Measurements from ENCODE around the gene ENOX2. TPM values are rescaled to one million over a fixed set of nuclear protein-coding genes. Genes with fewer than 3 reads are reported as not detected.

The ENOX2 gene
- total RNA-seq, 6 donors from 2014 or later = 7.3 to 14.8 (median 9.6) TPM

DNA sequence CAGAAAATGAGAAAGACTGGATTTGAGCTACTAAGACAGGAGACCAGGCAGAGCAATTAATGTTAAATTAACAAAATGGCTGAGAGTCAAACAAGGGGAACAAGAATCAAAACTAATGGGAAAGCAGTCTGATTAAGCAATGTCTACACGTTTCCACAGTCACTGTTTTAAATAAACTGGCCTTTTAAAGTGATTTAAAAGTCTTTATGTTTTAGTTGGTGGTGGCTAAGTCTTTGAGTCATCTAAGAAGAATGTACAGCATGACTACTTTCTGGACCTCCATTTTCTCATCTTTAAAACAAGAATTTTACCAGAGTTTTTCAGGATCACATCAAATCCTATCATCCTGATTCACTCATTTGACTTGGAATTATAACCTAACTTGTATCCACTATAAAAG is 233.8 kb downstream of the ENOX2 start:
- ATAC-seq (ENCODE audit: low FRiP score in 2 of 2) (no peak), DNase-seq (no peak)
- Histone ChIP-seq H3K9me3 (no peaks in the 10 kb centered on the region), H3K27me3 (no peaks in the 10 kb centered on the region), H3K4me1 (no peaks in the 10 kb centered on the region), H3K36me3 (peaks cover 0 to 4% (median 0%) of the 10 kb centered on the region in 4 donors), H3K27ac (no peak overlapping the region), H3K4me3 (no peak overlapping the region)
- 46 to 92% methylated on average over 1 of the region's 1 CpG for WGBS, 2 donors
- TF ChIP-seq, protein P1, sequence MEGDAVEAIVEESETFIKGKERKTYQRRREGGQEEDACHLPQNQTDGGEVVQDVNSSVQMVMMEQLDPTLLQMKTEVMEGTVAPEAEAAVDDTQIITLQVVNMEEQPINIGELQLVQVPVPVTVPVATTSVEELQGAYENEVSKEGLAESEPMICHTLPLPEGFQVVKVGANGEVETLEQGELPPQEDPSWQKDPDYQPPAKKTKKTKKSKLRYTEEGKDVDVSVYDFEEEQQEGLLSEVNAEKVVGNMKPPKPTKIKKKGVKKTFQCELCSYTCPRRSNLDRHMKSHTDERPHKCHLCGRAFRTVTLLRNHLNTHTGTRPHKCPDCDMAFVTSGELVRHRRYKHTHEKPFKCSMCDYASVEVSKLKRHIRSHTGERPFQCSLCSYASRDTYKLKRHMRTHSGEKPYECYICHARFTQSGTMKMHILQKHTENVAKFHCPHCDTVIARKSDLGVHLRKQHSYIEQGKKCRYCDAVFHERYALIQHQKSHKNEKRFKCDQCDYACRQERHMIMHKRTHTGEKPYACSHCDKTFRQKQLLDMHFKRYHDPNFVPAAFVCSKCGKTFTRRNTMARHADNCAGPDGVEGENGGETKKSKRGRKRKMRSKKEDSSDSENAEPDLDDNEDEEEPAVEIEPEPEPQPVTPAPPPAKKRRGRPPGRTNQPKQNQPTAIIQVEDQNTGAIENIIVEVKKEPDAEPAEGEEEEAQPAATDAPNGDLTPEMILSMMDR (IDR thresholded peaks at IDR 0.05) = no peak
- TF ChIP-seq POLR2A (IDR thresholded peaks at IDR 0.05) (no peak), EP300 (IDR thresholded peaks at IDR 0.05) (no peak)

DNA sequence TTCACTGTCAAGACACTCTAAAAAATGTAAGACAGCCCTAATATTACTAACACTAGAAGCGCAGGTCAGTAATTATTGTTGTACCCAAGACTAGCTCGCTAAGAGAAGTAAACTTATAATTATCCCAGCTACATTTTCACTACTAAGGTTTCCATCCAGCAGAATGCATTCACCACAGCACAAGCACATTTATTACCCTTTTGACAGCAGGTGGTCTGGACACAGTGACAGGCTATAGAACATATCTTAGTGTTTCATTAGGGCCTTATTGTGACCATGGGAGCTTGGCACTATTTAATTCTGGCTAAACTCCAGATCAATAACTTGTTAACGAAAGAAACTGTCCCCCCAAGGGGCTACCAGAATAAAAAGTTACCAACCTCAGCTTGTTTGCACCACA is 237.7 kb downstream of the ENOX2 start:
- Histone ChIP-seq H3K4me1 (no peaks in the 10 kb centered on the region), H3K9me3 (no peaks in the 10 kb centered on the region), H3K36me3 (peaks cover 0 to 4% (median 0%) of the 10 kb centered on the region in 4 donors), H3K4me3 (no peak overlapping the region), H3K27ac (no peak overlapping the region), H3K27me3 (no peaks in the 10 kb centered on the region)
- ATAC-seq (ENCODE audit: low FRiP score in 2 of 2) (no peak), DNase-seq (no peak)
- TF ChIP-seq, protein P1 (IDR thresholded peaks at IDR 0.05) = no peak
- no peak for TF ChIP-seq EP300 (IDR thresholded peaks at IDR 0.05)
- no peak for TF ChIP-seq POLR2AphosphoS5 (IDR thresholded peaks at IDR 0.05)
- no peak for TF ChIP-seq POLR2A (IDR thresholded peaks at IDR 0.05)
- WGBS, 2 donors = 78 to 100% methylated on average over 2 to 3 of the region's 3 CpGs

DNA sequence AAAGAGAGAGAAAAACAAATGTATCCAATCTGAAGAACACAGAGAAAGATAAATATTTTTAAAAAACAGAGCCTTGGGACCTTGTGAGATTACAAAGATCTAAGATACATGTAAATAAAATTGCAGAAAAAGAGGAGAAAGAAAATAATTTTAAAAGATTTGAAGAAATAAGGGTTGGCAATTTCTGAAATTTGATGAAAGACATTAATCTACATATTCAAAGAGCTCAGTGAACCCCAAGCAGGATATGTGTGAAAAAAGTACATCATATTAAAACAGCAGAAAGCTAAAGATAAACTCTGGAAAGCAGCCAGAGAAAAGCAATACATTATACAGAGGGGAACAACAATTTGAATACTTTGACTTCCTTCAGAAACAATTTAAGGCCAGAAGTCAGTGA is 244.7 kb downstream of the ENOX2 start:
- no peak for DNase-seq
- no peaks in the 10 kb centered on the region for H3K9me3 ChIP-seq
- no peak for TF ChIP-seq POLR2AphosphoS5 (IDR thresholded peaks at IDR 0.05)
- no peak for TF ChIP-seq EP300 (IDR thresholded peaks at IDR 0.05)
- no peak for TF ChIP-seq POLR2A (IDR thresholded peaks at IDR 0.05)
- TF ChIP-seq, protein P1 (IDR thresholded peaks at IDR 0.05) = no peak
- no peak for ATAC-seq (ENCODE audit: low FRiP score in 2 of 2)
- no peaks in the 10 kb centered on the region for H3K4me1 ChIP-seq
- no peaks in the 10 kb centered on the region for H3K27me3 ChIP-seq
- H3K4me3 ChIP-seq = no peak overlapping the region
- peaks cover 0 to 3% (median 0%) of the 10 kb centered on the region in 4 donors for H3K36me3 ChIP-seq
- H3K27ac ChIP-seq = no peak overlapping the region

DNA sequence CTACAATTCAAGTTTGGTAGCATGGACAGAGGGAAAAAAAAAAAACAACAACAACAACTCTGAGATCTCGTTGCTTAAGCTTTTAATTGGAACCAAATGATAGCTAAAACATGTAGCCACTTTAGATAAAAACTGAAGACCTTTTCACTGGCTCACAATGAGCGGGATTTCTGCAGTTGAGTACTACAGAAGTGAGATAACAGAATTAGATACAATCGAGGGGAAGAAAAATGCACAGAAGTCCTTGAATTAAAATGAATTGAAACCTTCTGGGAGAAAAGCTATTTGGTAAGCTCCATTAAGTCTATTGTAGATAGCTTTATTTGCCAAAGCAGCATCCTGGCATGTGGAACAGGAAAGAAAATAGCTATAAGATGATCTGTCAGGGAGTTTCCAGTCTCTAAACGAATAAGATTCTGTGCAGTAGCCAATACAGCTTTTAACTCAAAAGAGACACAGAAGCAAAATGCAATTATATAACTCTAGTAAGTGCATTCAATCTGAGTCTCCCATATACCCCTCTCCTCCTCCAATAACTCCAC is 248.5 kb downstream of the ENOX2 start:
- WGBS, 2 donors = 59 to 73% methylated on average over 4 of the region's 4 CpGs

More for the DNA sequence above, 248.5 kb downstream of the ENOX2 start:
- H3K9me3 ChIP-seq = no peaks in the 10 kb centered on the region
- TF ChIP-seq, protein P1 (IDR thresholded peaks at IDR 0.05) = no peak
- TF ChIP-seq POLR2AphosphoS5 (IDR thresholded peaks at IDR 0.05) (no peak), POLR2A (IDR thresholded peaks at IDR 0.05) (no peak), EP300 (IDR thresholded peaks at IDR 0.05) (no peak)
- DNase-seq (no peak), ATAC-seq (ENCODE audit: low FRiP score in 2 of 2) (no peak)
- H3K4me3 ChIP-seq = no peak overlapping the region
- H3K36me3 ChIP-seq = peaks cover 0 to 3% (median 0%) of the 10 kb centered on the region in 4 donors
- H3K27me3 ChIP-seq = no peaks in the 10 kb centered on the region
- H3K27ac ChIP-seq = no peak overlapping the region
- H3K4me1 ChIP-seq = no peaks in the 10 kb centered on the region

Measured in upper lobe of left lung (tissue), 6 donors.